AG09309 (cell line): Measurements from ENCODE around the gene RIPOR3.

ENCODE experiments used
- DNase-seq: peaks from one replicate; pipeline ENCODE4 v3.0.0-alpha.2; 2010; ENCODE audit warnings: low read depth
- H3K4me3 ChIP-seq: 2 replicates; pipeline ENCODE4 v1.5.1; 2011; ENCODE audit warnings: mild to moderate bottlenecking, low read depth, low read length, moderate library complexity; ENCODE audit not compliant: control insufficient read depth
- TF ChIP-seq, protein P1 (sequence below): IDR thresholded peaks from 2 replicates; pipeline ENCODE4 v1.5.1; 2011; ENCODE audit warnings: mild to moderate bottlenecking, low read depth, low read length, inconsistent platforms; ENCODE audit not compliant: insufficient read depth, control insufficient read depth; ENCODE audit errors: missing control alignments

Gene RIPOR3

GRCh38 chr20:50558483-50558925, 132.8 kb downstream of the RIPOR3 start:
- DNase-seq, result peak; percentile 32
- no peak overlapping the region for H3K4me3 ChIP-seq
- TF ChIP-seq, protein P1, sequence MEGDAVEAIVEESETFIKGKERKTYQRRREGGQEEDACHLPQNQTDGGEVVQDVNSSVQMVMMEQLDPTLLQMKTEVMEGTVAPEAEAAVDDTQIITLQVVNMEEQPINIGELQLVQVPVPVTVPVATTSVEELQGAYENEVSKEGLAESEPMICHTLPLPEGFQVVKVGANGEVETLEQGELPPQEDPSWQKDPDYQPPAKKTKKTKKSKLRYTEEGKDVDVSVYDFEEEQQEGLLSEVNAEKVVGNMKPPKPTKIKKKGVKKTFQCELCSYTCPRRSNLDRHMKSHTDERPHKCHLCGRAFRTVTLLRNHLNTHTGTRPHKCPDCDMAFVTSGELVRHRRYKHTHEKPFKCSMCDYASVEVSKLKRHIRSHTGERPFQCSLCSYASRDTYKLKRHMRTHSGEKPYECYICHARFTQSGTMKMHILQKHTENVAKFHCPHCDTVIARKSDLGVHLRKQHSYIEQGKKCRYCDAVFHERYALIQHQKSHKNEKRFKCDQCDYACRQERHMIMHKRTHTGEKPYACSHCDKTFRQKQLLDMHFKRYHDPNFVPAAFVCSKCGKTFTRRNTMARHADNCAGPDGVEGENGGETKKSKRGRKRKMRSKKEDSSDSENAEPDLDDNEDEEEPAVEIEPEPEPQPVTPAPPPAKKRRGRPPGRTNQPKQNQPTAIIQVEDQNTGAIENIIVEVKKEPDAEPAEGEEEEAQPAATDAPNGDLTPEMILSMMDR, result no peak

- TF ChIP-seq, protein P1, result no peak
- no peak for DNase-seq
These were observed 133.7 kb downstream of the RIPOR3 start for GRCh38 chr20:50557549-50558134.

DNA sequence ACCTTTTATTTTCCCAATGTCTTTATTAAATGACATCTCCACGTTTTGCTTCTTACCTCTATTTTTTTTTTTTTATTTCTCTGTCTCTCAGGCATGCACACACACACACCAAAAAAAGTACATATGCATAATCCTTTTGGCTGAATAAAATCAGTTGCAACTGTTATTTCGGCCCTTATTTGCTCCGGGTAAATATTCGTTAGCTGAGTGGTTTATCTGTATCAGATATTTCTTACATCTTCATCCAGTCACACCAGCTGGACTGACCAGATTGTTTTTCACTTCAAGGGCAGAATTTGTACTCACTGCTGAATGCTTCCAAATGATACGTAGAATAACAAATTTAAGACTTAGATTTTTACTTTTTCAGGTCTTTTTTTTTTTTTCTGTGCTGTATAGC, 135.7 kb downstream of the RIPOR3 start:
- no peak overlapping the region for H3K4me3 ChIP-seq
- TF ChIP-seq, protein P1, result no peak
- DNase-seq, result no peak

More at GRCh38 chr20:50557549-50558134, 133.7 kb downstream of the RIPOR3 start:
- H3K4me3 ChIP-seq, result no peak overlapping the region

DNA sequence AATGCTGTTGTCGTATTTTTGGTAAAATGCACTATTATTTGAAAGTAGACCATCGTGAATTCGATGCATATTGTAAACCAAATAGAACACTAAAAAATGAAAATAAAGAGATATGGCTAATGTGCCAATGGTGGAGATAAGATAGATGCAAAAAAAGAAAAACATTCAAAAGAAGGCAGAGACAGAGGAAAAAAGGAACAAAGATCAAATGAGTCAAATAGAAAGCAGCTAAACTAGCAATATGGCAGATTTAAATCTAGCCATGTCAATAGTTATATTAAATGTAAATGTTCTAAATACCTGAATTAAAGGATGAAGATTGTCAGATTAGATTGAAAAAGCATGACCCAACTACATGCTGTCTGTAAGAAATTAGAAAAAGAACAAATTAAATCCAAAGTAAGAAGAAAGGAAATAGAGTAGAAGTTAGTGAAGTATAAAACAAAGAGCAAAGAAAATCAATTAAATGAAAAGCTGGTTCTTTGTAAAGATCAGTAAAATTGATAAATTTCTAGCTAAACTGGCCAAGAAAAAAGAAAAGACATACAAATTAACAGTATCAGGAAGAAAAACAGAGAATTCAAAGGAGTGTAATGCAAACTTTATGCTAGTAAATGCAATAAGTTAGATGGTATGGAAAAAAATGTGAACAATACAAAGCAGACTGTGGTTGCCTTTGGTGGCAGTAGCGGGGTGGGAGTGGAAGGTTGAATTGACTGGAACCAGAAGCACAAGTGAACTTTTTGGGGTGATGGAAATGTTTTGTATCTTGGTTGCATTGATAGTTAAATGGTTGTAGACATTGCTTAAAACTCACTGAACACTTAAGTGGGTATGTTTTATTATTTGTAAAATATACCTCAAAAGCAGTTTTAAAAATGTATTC, 136.4 kb downstream of the RIPOR3 start:
- no peak overlapping the region for H3K4me3 ChIP-seq
- TF ChIP-seq, protein P1, result no peak
- DNase-seq, result no peak

DNA sequence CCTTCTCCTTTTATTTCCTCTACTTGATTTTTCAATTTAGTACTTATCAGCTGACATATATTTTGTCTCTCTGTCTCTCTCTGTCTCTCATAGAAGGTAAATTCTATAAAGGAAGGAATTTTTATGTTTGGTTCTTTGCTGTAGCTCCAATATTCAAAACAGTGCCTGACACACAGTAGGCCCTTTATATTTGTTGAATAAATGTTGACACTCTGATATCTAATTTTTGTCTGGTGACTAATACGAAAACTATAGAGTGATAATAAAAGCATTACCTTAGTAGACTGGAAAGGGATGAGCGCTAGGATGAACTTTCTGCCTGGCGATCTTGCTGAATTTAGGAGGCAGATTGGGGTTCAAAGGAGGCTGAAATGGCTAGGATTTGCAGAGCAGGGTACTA, 138.4 kb downstream of the RIPOR3 start:
- TF ChIP-seq, protein P1, result no peak
- no peak for DNase-seq
- no peak overlapping the region for H3K4me3 ChIP-seq

DNA sequence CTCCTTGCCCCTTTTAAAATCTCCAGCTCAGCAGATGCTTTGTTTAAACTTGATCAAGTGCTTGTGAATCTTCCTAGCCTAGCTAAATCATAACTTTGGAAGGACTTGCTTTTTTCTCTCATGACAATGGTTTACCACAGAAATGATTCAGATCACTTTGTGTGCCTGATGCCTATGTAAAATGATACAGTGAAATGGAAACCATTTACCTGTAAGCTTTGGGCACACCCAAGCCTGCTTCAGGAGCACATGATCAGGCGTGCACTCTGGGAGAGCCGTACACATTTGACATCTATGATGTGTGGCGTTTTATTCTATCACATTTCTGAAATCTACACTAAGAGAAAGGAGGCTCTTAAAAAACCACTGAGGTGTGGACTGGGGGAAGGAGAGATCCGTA, 140.1 kb downstream of the RIPOR3 start:
- DNase-seq, result no peak
- no peak overlapping the region for H3K4me3 ChIP-seq
- TF ChIP-seq, protein P1, result no peak
